Astrocyte of the cerebellum (primary cell): ENCODE measurements around the gene VPS50.

ENCODE experiments used
- DNase-seq: peaks from one replicate; pipeline ENCODE4 v3.0.0-alpha.2; 2011; ENCODE audit warnings: low read depth
- H3K4me3 ChIP-seq: 2 replicates; pipeline ENCODE4 v1.5.1; 2011; ENCODE audit warnings: mild to moderate bottlenecking, low read depth, low read length, moderate library complexity
- CTCF ChIP-seq: IDR thresholded peaks from 2 replicates; pipeline ENCODE4 v1.5.1; 2012; ENCODE audit warnings: low read length, low read depth, moderate library complexity, mild to moderate bottlenecking; ENCODE audit errors: missing control alignments
- in situ Hi-C: cut with HindIII; loops from 2 replicates; pipeline ENCODE4 v1.10.0; 2017; ENCODE audit warnings: low sequenced_read_pairs

Gene VPS50

DNA sequence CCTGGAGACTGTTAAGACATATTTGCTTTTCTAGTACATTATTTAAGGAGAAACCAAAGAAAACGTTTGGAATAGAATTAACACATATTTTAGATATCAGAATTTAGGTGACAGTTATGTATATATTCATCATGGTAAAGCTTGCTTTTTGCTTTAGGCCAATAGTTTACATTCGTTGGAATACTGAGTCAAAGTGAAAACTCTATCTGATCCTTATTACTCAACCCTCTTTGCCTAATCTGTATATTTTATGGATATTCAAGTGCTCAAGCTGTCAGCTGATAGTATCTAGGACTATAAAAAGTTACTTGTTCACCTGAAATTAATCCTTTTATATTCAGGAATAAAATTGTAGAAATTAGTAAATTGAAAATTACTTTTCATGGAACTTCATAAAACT, 61.1 kb downstream of the VPS50 start:
- DNase-seq: no peak
- no peak for TF ChIP-seq CTCF
- H3K4me3 ChIP-seq: no peak overlapping the region
- in situ Hi-C loops: no loop called here

DNA sequence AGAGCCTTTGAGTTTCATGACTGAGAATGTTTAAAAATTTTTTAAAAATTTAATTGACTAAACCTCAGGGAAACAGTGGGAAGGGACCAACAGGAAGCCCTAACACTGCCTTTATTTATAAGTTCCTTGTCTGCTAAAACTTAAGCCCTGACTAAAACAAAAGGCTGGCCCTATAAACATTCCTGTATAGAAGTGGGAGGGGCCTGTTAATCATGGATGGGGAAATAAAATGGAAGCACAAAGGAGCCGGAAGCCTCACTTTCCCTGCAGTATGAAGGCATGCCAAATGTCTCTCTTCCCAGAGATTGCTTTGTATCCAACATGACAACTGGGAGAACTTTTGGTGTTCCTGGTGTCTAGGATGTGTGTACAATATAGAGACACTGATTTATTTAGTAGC, 66.0 kb downstream of the VPS50 start:
- no peak for TF ChIP-seq CTCF
- in situ Hi-C loops: no loop called here

GRCh38 chr7:93298671-93299070, 66.5 kb downstream of the VPS50 start:
- no peak for TF ChIP-seq CTCF
- in situ Hi-C loops: no loop called here
- no peak overlapping the region for H3K4me3 ChIP-seq
- DNase-seq: no peak

More for the DNA sequence above, 66.0 kb downstream of the VPS50 start:
- H3K4me3 ChIP-seq: no peak overlapping the region
- no peak for DNase-seq

- in situ Hi-C loops: no loop called here
- TF ChIP-seq CTCF: no peak
- no peak for DNase-seq
- H3K4me3 ChIP-seq: no peak overlapping the region
Measured at GRCh38 chr7:93301736-93302135, 69.6 kb downstream of the VPS50 start.

- in situ Hi-C loops: no loop called here
- H3K4me3 ChIP-seq: no peak overlapping the region
- peak; percentile 4 for DNase-seq
- TF ChIP-seq CTCF: no peak
Measured at GRCh38 chr7:93307131-93307660, 75.0 kb downstream of the VPS50 start.

DNA sequence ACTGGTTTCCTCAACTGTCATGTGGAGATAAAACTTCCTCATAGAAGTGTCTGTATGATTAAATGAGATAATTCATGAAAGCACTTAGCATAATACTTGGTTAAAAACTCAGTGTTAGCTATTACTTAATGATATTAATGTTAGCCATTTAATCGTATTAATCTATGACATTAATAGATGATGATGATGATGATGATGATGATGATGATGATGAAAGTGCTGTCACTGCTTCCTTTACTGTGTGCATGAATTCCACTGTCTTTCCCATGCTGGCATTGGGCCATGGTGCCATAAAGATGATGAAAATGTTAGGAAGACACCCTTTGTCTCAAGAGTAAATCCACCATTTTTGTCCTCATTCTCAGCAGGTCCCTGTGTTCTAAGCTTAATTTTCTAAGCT, 75.8 kb downstream of the VPS50 start:
- no peak overlapping the region for H3K4me3 ChIP-seq
- no peak for DNase-seq
- TF ChIP-seq CTCF: no peak
- in situ Hi-C loops: no loop called here

DNA sequence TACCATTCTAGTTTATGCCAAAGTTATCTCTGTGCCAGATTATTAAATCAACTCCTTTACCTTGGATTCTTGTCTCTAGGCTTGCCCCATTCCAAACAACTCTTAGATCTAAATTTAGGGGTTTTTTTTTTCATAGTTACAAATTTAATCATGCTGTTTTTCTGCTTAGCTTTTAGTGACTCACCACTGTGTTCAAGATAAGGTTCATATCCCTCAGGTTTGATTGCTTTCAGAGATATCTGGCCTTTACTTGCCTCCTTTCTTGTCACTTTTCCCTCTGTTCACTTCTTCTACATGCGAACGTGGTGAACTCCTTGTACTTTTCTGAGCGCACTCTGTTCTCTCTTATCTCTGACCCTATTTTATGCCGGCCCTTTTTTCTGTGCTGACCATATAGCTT, 78.2 kb downstream of the VPS50 start:
- H3K4me3 ChIP-seq: no peak overlapping the region
- DNase-seq: no peak
- in situ Hi-C loops: no loop called here
- no peak for TF ChIP-seq CTCF
